Testis (tissue), 2 donors: Measurements from ENCODE around the gene GTF2A1.

Experiments used
- CTCF ChIP-seq, 3 experiments: fragments of 450-650 bp in 2 of 3; fragments of 200-600 bp in 1 of 3; sonication (generic) in 1 of 3; IDR thresholded peaks; one replicate each; pipeline ENCODE4 v1.5.1; 2016 to 2019; ENCODE audit warnings: antibody characterized with exemption in 3 of 3, mild to moderate bottlenecking in 2 of 3, moderate library complexity in 1 of 3
- POLR2A ChIP-seq: fragments of 450-650 bp; IDR thresholded peaks from one replicate; pipeline ENCODE4 v1.6.1; 2017; ENCODE audit warnings: antibody characterized with exemption, mild to moderate bottlenecking, moderate library complexity

- no peak for TF ChIP-seq CTCF (IDR thresholded peaks at IDR 0.05)
- TF ChIP-seq POLR2A, result no peak
Observed at GRCh38 chr14:81141426-81141825, 79.3 kb downstream of the GTF2A1 start.
